H1 (cell line): ENCODE data around the gene KRT14. TPM values are rescaled to one million over a fixed set of nuclear protein-coding genes. Genes with fewer than 3 reads are reported as not detected.

ENCODE experiments used
- CTCF ChIA-PET: fragments of 300-600 bp; sonication (Branson Sonifier 250); formaldehyde crosslinking; loops from one replicate; lab custom pipeline; 2021; ENCODE audit not compliant: partially characterized antibody; lab: Charles Lee
- POLR2A ChIA-PET: fragments of 300-600 bp; sonication (Branson Sonifier 250); formaldehyde crosslinking; loops from one replicate; lab custom pipeline; 2021; ENCODE audit warnings: inconsistent platforms; ENCODE audit not compliant: partially characterized antibody; lab: Charles Lee
- DNase-seq, 2 experiments: peaks; one replicate each; pipeline versions ENCODE4 v3.0.0 to v3.0.0-alpha.2; 2010 to 2022; ENCODE audit warnings: low spot score in 2 of 2, low read depth in 1 of 2, mixed read lengths in 1 of 2
- FAIRE-seq: peaks from 2 replicates; lab custom pipeline; 2011; peaks lifted over from hg19 to GRCh38; lab: Jason Lieb, UNC
- H2AFZ ChIP-seq: 2 replicates; pipeline ENCODE4 v1.8.1; 2012; ENCODE audit warnings: low read length, inconsistent platforms
- H2AK5ac ChIP-seq: 2 replicates; pipeline ENCODE4 v1.6.1; 2013; ENCODE audit warnings: low read depth, low read length
- H2BK120ac ChIP-seq: replicated peaks from 2 replicates; pipeline ENCODE3; 2013; ENCODE audit warnings: low read depth, low read length, inconsistent platforms
- H2BK12ac ChIP-seq: 2 replicates; pipeline ENCODE4 v1.6.1; 2013; ENCODE audit warnings: low read depth, low read length
- H2BK15ac ChIP-seq: 2 replicates; pipeline ENCODE4 v1.6.1; 2013; ENCODE audit warnings: low read length
- H2BK20ac ChIP-seq: 2 replicates; pipeline ENCODE4 v1.6.1; 2013; ENCODE audit warnings: low read length
- H2BK5ac ChIP-seq: 2 replicates; pipeline ENCODE4 v1.6.1; 2013; ENCODE audit warnings: low read depth, low read length
- H3K14ac ChIP-seq: 2 replicates; pipeline ENCODE4 v1.6.1; 2013; ENCODE audit warnings: inconsistent platforms; ENCODE audit not compliant: insufficient read length
- H3K18ac ChIP-seq: 2 replicates; pipeline ENCODE4 v1.6.1; 2013; ENCODE audit warnings: low read length; ENCODE audit errors: extremely low read depth
- H3K23ac ChIP-seq: 2 replicates; pipeline ENCODE4 v1.6.1; 2013; ENCODE audit warnings: inconsistent platforms; ENCODE audit not compliant: insufficient read length
- H3K23me2 ChIP-seq: 2 replicates; pipeline ENCODE4 v1.6.1; 2013; ENCODE audit warnings: low read depth, low read length
- H3K27ac ChIP-seq: 2 replicates; pipeline ENCODE4 v1.6.1; 2011; ENCODE audit warnings: low read depth, low read length, inconsistent platforms
- H3K27me3 ChIP-seq, 4 experiments: replicated peaks in 1 of 4; 1 replicate in 1 of 4; 2 replicates in 3 of 4; pipeline versions ENCODE4 v1.6.1 to v1.8.1; 2011 to 2013; ENCODE audit warnings: low read length in 3 of 4, mild to moderate bottlenecking in 3 of 4, inconsistent platforms in 2 of 4, mixed read lengths in 2 of 4, moderate library complexity in 1 of 4; ENCODE audit not compliant: control insufficient read depth in 3 of 4, insufficient read depth in 3 of 4; ENCODE audit errors: extremely low read depth in 1 of 4
- H3K36me3 ChIP-seq, 4 experiments: 2 replicates each; pipeline versions ENCODE4 v1.6.1 to v1.8.1; 2011 to 2013; ENCODE audit warnings: mild to moderate bottlenecking in 4 of 4, low read length in 3 of 4, moderate library complexity in 2 of 4, control low read depth in 1 of 4, inconsistent platforms in 1 of 4; ENCODE audit not compliant: insufficient read depth in 4 of 4, control insufficient read depth in 2 of 4
- H3K4ac ChIP-seq: replicated peaks from 2 replicates; pipeline ENCODE3; 2013; ENCODE audit warnings: low read length, low read depth, mixed read lengths, inconsistent platforms; ENCODE audit not compliant: insufficient read length
- H3K4me1 ChIP-seq, 4 experiments: replicated peaks in 1 of 4; 1 replicate in 1 of 4; 2 replicates in 3 of 4; pipeline versions ENCODE4 v1.6.1 to v1.8.1; 2011 to 2013; ENCODE audit warnings: low read length in 3 of 4, inconsistent platforms in 2 of 4, mixed read lengths in 1 of 4; ENCODE audit not compliant: insufficient read depth in 4 of 4, control insufficient read depth in 3 of 4
- H3K4me2 ChIP-seq, 2 experiments: 2 replicates each; pipeline versions ENCODE4 v1.6.1 to v1.8.1; 2011 to 2013; ENCODE audit warnings: low read depth in 2 of 2, low read length in 2 of 2, control low read depth in 1 of 2, inconsistent platforms in 1 of 2, mild to moderate bottlenecking in 1 of 2; ENCODE audit not compliant: insufficient read depth in 1 of 2
- H3K4me3 ChIP-seq, 4 experiments: fragments of 200-600, 300-600 bp in 1 of 4; sonication (generic), shearing (Covaris generic), sonication (Bioruptor Twin) in 1 of 4; 2 replicates each; pipeline versions ENCODE4 v1.5.1 to v1.8.1; 2011 to 2016; ENCODE audit warnings: low read length in 4 of 4, low read depth in 3 of 4, control low read depth in 2 of 4, inconsistent platforms in 2 of 4, mild to moderate bottlenecking in 2 of 4, mixed read lengths in 1 of 4, moderate library complexity in 1 of 4; ENCODE audit not compliant: insufficient read depth in 2 of 4; ENCODE audit errors: extremely low read depth in 1 of 4
- H3K56ac ChIP-seq: replicated peaks from 2 replicates; pipeline ENCODE3; 2013; ENCODE audit warnings: low read depth, mild to moderate bottlenecking, mixed read lengths, low read length, inconsistent platforms; ENCODE audit not compliant: insufficient read length
- H3K79me1 ChIP-seq: 2 replicates; pipeline ENCODE4 v1.6.1; 2013; ENCODE audit warnings: low read depth, low read length, control low read depth
- H3K79me2 ChIP-seq, 2 experiments: 2 replicates each; pipeline versions ENCODE4 v1.6.1 to v1.8.1; 2012 to 2013; ENCODE audit warnings: low read length in 2 of 2, mild to moderate bottlenecking in 2 of 2, inconsistent platforms in 1 of 2; ENCODE audit not compliant: insufficient read depth in 2 of 2, control insufficient read depth in 1 of 2
- H3K9ac ChIP-seq, 4 experiments: replicated peaks in 1 of 4; 1 replicate in 1 of 4; 2 replicates in 3 of 4; pipeline versions ENCODE4 v1.6.1 to v1.8.1; 2011 to 2013; ENCODE audit warnings: low read depth in 3 of 4, low read length in 3 of 4, control low read depth in 2 of 4, mild to moderate bottlenecking in 2 of 4, moderate library complexity in 2 of 4, inconsistent platforms in 1 of 4; ENCODE audit errors: extremely low read depth in 1 of 4
- H3K9me3 ChIP-seq, 2 experiments: 2 replicates each; pipeline versions ENCODE4 v1.6.1 to v1.8.1; 2012 to 2013; ENCODE audit warnings: mild to moderate bottlenecking in 2 of 2, moderate library complexity in 2 of 2, control low read depth in 1 of 2, inconsistent platforms in 1 of 2, low read depth in 1 of 2, low read length in 1 of 2, mixed read lengths in 1 of 2; ENCODE audit not compliant: insufficient read depth in 2 of 2
- H4K20me1 ChIP-seq, 2 experiments: replicated peaks in 1 of 2; 2 replicates each; pipeline versions ENCODE3 to v1.8.1; 2011 to 2013; ENCODE audit warnings: inconsistent platforms in 2 of 2, low read length in 2 of 2, mild to moderate bottlenecking in 1 of 2; ENCODE audit not compliant: insufficient read depth in 2 of 2, control insufficient read depth in 1 of 2
- H4K5ac ChIP-seq: 2 replicates; pipeline ENCODE4 v1.6.1; 2013; ENCODE audit warnings: low read length, low read depth, mixed read lengths, inconsistent platforms; ENCODE audit not compliant: insufficient read length
- H4K8ac ChIP-seq: 2 replicates; pipeline ENCODE4 v1.8.0; 2013; ENCODE audit warnings: mild to moderate bottlenecking, moderate library complexity, low read length, inconsistent platforms; ENCODE audit not compliant: insufficient read depth; ENCODE audit errors: extremely low read depth
- H4K91ac ChIP-seq: replicated peaks from 2 replicates; pipeline ENCODE3; 2013; ENCODE audit warnings: low read length, mixed read lengths, inconsistent platforms; ENCODE audit not compliant: insufficient read length
- ATF2 ChIP-seq: IDR thresholded peaks from 2 replicates; pipeline ENCODE4 v1.6.1; 2012; ENCODE audit warnings: low read length, inconsistent platforms
- CEBPB ChIP-seq: IDR thresholded peaks from 2 replicates; pipeline ENCODE4 v1.6.1; 2012; ENCODE audit warnings: low read depth, low read length
- CHD2 ChIP-seq: IDR thresholded peaks from 2 replicates; pipeline ENCODE4 v1.6.1; 2012; ENCODE audit warnings: low read length, improper control_type of control experiment
- CTCF ChIP-seq, 3 experiments: IDR thresholded peaks; 1 replicate in 2 of 3; 2 replicates in 1 of 3; pipeline versions ENCODE4 v1.5.1 to v1.6.1; 2011; ENCODE audit warnings: low read length in 3 of 3, mild to moderate bottlenecking in 3 of 3, inconsistent platforms in 2 of 3, low read depth in 1 of 3, moderate library complexity in 1 of 3; ENCODE audit not compliant: insufficient read depth in 1 of 3; ENCODE audit errors: control extremely low read depth in 1 of 3
- GTF2F1 ChIP-seq: IDR thresholded peaks from 2 replicates; pipeline ENCODE4 v1.6.1; 2012; ENCODE audit warnings: low read depth, low read length, improper control_type of control experiment, borderline replicate concordance
- KDM4A ChIP-seq: IDR thresholded peaks from one replicate; pipeline ENCODE4 v1.7.1; 2012; ENCODE audit warnings: low read depth, mild to moderate bottlenecking, moderate library complexity, low read length, inconsistent platforms; ENCODE audit not compliant: severe bottlenecking
- RFX5 ChIP-seq: IDR thresholded peaks from 2 replicates; pipeline ENCODE4 v1.6.1; 2011; ENCODE audit warnings: low read depth, low read length, improper control_type of control experiment, borderline replicate concordance
- SP2 ChIP-seq: IDR thresholded peaks from 2 replicates; pipeline ENCODE4 v1.6.1; 2012; ENCODE audit warnings: mild to moderate bottlenecking, low read length, inconsistent platforms
- WGBS, 2 experiments: shearing (Covaris generic) in 1 of 2; methylation state at CpG; one replicate each; pipeline versions ENCODE4 v1.1.6 to v1.1.7; 2013 to 2015; ENCODE audit warnings: low lambda C conversion rate in 2 of 2, mixed read lengths in 2 of 2, inconsistent platforms in 1 of 2, low coverage in 1 of 2, missing lambda C conversion rate in 1 of 2; ENCODE audit not compliant: insufficient replicate concordance in 2 of 2, insufficient coverage in 1 of 2, insufficient read length in 1 of 2; ENCODE audit errors: extremely low coverage in 1 of 2, missing lambda C conversion rate in 1 of 2; 5-methylcytosine and 5-hydroxymethylcytosine counted together
- polyA plus RNA-seq, 7 experiments: library from polyadenylated mRNA; depleted of rRNA in 3 of 7; stranded (reverse) in 5 of 7; unstranded in 2 of 7; fragments of >200 nt in 5 of 7; fragments of 200-250 nt in 2 of 7; gene quantifications; 1 replicate in 5 of 7; 2 replicates in 1 of 7; 4 replicates in 1 of 7; pipeline versions ENCODE4 v1.2.1 to v1.2.3, GENCODE V29; 2011 to 2013; ENCODE audit warnings: missing spikeins in 2 of 7, mixed read lengths in 2 of 7
- total RNA-seq: library from RNA; stranded (reverse); fragmentation: NEBNext Ultra II Directional; extraction: Animal tissue kit (Norgen Biotek cat#: 25700); gene quantifications from 2 replicates; pipeline ENCODE4 v1.2.1, GENCODE V29; 2021

Gene KRT14
- total and polyA plus RNA-seq, 2 of the 8 experiments (the other 6 are each of a cell fraction or from before 2014, with no cell fraction given): 0.35 TPM; not detected in 1

GRCh38 chr17:41618341-41619035 is 31.8 kb upstream of the KRT14 start:
- WGBS, 2 experiments: 90% methylated on average over 6 of the region's 13 CpGs; no CpG with 5 or more reads in 1 of the 2 experiments
- POLR2A ChIA-PET: interaction anchor here (0.6 kb wide), 1 partner anchor 160 kb away, joined by 3 read pairs; no protein-coding TSS in a partner anchor
- no peak for TF ChIP-seq GTF2F1
- TF ChIP-seq ATF2: no peak
- TF ChIP-seq SP2: no peak
- TF ChIP-seq CTCF (IDR thresholded peaks at IDR 0.05; ENCODE audit: control extremely low read depth in 1 of 3, insufficient read depth in 1 of 3, low read depth in 1 of 3, low read length in 3 of 3): no peak
- TF ChIP-seq RFX5: no peak
- no peak for TF ChIP-seq KDM4A
- no peak for TF ChIP-seq CEBPB
- no peak for TF ChIP-seq CHD2

More at GRCh38 chr17:41618341-41619035, 31.8 kb upstream of the KRT14 start:
- Histone ChIP-seq H3K18ac (no peak overlapping the region; the same call in 1 of the 2 replicates), H3K56ac (no peak overlapping the region), H2BK12ac (no peak overlapping the region), H2BK20ac (no peak overlapping the region), H3K9ac (no peak overlapping the region), H2BK15ac (no peak overlapping the region), H3K14ac (no peak overlapping the region), H4K91ac (no peak overlapping the region), H2BK120ac (no peak overlapping the region), H4K5ac (no peak overlapping the region), H2AK5ac (no peak overlapping the region), H3K27me3 (no peaks in the 10 kb centered on the region), H3K4me2 (no peak overlapping the region), H3K27ac (no peak overlapping the region), H3K9me3 (no peaks in the 10 kb centered on the region), H3K79me1 (no peaks in the 10 kb centered on the region), H2BK5ac (no peak overlapping the region), H4K8ac (no peak overlapping the region), H3K4ac (no peak overlapping the region), H3K23ac (no peak overlapping the region), H3K23me2 (no peaks in the 10 kb centered on the region), H3K4me1 (peaks cover 0 to 4% (median 2%) of the 10 kb centered on the region in 4 experiments; a peak in 3 of 7 replicates), H3K79me2 (no peaks in the 10 kb centered on the region), H4K20me1 (no peaks in the 10 kb centered on the region), H3K36me3 (no peaks in the 10 kb centered on the region), H2AFZ (no peak overlapping the region), H3K4me3 (no peak overlapping the region)
- CTCF ChIA-PET: interaction anchor here (1.0 to 14.5 kb wide), 5 partner anchors 8 to 53 kb away, joined by 3 to 103 read pairs (median 6); no protein-coding TSS in a partner anchor
- FAIRE-seq (no peak), DNase-seq (no peak)
